ENCODE data around the gene CAPN7.
"Not testable (repeated sequence)": the region's sequence is repeated elsewhere in the genome, so short reads cannot be mapped to it uniquely, and the experiment has no call there.

The CAPN7 gene

DNA sequence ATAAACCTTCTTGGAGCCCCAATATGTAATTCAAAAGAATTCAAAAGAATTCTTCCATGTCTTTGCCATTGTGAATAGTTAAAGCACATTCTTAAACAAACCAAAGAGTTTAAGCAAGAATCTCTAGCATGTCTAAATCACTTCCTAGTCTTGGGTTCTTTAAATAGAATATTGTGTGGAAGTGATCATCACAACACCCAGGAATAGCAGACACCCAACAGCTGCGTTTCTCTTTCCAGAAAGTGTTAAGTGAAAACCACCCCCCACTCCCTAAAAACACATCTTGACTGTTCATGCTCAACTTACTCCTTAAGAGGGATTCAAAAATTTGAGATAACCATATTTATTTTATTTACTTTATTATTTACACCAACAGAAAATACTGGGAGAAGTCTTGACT, 24.1 kb upstream of the CAPN7 start:
- H3K4me1 Mint-ChIP-seq: peaks cover 12% of the 10 kb centered on the region
- H3K36me3 Mint-ChIP-seq (ENCODE audit: low read depth): no peaks in the 10 kb centered on the region
- H3K4me3 Mint-ChIP-seq: no peak overlapping the region
- no peak for ATAC-seq
- no peaks in the 10 kb centered on the region for H3K9me3 Mint-ChIP-seq
- DNase-seq: no peak
- H3K27me3 Mint-ChIP-seq: peaks cover 14% of the 10 kb centered on the region
- H3K27ac Mint-ChIP-seq: no peak overlapping the region

DNA sequence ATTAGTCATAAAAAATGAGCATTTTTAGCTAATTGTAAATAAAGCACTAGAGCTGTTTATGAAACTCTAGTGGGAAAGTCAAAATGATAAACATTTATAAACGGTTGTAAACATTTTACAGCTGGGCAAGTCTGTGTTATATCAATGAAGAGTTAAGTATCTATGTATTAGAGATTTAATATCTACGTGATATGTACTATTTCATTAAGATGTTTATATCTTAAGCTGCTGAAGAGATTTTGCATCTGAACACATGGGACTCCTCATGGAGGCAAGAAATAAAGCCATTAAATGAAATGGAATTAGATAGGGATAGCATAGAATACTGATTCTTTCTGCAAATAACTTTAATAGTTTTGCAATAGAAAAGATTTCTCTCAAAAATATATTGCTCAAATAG, 23.0 kb upstream of the CAPN7 start:
- Mint-ChIP-seq H3K27ac (no peak overlapping the region), H3K4me3 (no peak overlapping the region), H3K27me3 (peaks cover 13% of the 10 kb centered on the region), H3K4me1 (peaks cover 12% of the 10 kb centered on the region), H3K36me3 (ENCODE audit: low read depth) (no peaks in the 10 kb centered on the region), H3K9me3 (no peaks in the 10 kb centered on the region)
- no peak for ATAC-seq
- DNase-seq: no peak

DNA sequence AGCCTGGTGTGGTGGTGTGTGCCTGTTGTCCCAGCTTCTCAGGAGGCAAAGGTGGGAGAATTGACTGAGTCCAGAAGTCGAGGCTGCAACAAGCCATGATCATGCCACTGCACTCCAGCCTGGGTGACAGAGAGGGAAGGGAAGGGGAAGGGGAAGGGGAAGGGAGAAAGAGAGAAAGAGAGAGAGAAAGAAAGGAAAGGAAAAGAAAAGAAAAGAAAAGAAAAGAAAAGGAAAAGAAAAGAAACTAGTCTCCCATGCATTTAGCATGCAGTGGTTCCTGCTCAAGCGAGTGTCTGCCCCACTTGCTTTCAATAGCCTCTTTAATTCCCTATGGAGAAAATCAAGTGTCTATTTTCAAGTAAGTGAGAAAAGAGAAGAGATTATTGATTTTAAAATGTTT, 20.6 kb upstream of the CAPN7 start:
- no peak for ATAC-seq
- peaks cover 3% of the 10 kb centered on the region for H3K4me1 Mint-ChIP-seq
- no peaks in the 10 kb centered on the region for H3K36me3 Mint-ChIP-seq (ENCODE audit: low read depth)

DNA sequence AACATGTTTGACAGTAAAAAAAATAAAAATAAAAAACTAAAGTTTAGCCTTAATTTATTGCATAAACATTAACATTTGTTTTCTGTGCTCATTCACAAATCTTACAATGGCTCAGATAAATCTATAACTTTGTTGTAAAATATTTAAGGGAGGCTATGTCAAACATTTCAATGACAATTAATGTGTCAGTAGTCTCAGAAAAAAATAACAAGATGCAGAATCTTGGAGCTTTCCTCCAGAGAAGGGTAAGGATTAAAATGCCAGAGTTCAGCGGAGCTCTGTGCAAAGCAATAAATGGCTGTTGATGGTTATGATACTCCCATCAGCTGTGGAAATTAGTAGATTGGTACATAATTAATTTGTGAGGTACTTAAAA, 20.0 kb upstream of the CAPN7 start:
- DNase-seq (no peak), ATAC-seq (no peak)
- H3K27me3 Mint-ChIP-seq: peaks cover 7% of the 10 kb centered on the region
- no peaks in the 10 kb centered on the region for H3K4me1 Mint-ChIP-seq
- no peak overlapping the region for H3K4me3 Mint-ChIP-seq
- no peak overlapping the region for H3K27ac Mint-ChIP-seq
- no peaks in the 10 kb centered on the region for H3K9me3 Mint-ChIP-seq
- no peaks in the 10 kb centered on the region for H3K36me3 Mint-ChIP-seq (ENCODE audit: low read depth)

More for the DNA sequence above, 20.6 kb upstream of the CAPN7 start:
- Mint-ChIP-seq H3K9me3 (no peaks in the 10 kb centered on the region), H3K4me3 (no peak overlapping the region), H3K27me3 (peaks cover 7% of the 10 kb centered on the region), H3K27ac (no peak overlapping the region)
- DNase-seq: no peak

DNA sequence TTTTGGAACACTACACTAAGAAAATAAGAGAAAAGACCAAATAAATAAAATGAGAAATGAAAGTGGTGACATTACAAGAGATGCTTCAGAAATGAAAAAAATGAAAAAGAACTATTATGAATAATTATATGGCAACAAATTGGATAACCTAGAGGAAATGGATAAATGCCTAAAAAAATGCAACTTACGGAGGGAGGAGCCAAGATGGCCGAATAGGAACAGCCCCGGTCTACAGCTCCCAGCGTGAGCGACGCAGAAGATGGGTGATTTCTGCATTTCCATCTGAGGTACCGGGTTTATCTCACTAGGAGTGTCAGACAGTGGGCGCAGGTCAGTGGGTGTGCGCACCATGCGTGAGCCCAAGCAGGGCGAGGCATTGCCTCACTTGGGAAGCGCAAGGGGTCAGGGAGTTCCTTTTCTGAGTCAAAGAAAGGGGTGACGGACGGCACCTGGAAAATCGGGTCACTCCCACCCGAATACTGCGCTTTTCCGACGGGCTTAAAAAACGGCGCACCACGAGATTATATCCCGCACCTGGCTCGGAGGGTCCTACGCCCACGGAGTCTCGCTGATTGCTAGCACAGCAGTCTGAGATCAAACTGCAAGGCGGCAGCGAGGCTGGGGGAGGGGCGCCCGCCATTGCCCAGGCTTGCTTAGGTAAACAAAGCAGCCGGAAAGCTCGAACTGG, 19.4 kb upstream of the CAPN7 start:
- H3K9me3 Mint-ChIP-seq; H3K4me3 Mint-ChIP-seq; ATAC-seq; DNase-seq; H3K27me3 Mint-ChIP-seq; H3K4me1 Mint-ChIP-seq; H3K36me3 Mint-ChIP-seq (ENCODE audit: low read depth); H3K27ac Mint-ChIP-seq: not testable (repeated sequence)

DNA sequence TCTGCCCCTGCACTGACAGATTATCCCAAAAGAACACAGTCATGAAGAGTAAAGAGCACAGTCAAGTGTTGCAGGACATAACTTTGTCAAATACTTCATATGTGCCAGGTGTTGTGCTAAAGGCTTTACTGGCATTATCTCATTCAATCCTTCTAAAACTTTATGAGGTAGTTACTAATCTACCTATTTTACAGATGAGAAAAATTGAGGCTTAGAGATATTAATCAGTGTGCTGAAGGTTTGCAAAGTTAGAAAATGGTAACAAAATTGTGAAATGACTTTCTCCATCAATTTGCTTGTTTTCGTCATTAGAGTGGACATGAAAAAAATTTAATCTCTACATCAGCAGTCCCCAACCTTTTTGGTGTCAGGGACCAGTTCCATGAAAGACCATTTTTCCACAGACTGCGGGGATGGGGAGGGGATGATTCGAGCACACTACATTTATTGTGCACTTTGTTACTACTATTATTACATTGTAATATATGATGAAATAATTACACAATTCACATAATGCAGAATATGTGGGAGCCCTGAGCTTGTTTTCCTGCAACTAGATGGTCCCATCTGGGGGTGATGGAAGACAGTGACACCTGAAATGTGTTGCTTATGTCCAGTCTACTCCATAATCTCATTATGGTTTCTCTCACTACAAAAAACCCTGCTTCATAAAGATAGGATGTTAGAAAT, 8.6 kb upstream of the CAPN7 start:
- Mint-ChIP-seq H3K36me3 (ENCODE audit: low read depth) (no peaks in the 10 kb centered on the region), H3K9me3 (no peaks in the 10 kb centered on the region)

DNA sequence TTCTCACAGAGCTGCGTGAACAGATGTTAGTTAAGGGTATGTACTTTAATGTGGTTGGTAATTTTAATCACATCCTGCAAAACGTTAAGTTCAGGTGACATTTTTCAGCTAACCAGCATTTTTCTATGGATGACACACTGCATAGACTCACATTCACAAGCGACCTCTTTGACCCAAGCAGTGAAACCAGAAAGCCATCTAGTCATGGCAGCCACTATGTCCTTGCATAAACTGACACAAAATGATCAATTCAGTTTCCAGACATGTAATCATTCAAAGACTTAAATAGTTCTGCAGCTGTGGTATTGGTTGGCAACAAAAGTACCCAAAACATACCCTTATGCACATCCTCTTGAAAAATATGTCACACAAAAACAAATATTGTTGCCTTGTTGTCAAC, 7.4 kb upstream of the CAPN7 start:
- Mint-ChIP-seq H3K9me3 (no peaks in the 10 kb centered on the region), H3K27me3 (no peaks in the 10 kb centered on the region), H3K4me1 (peaks cover 20% of the 10 kb centered on the region), H3K27ac (no peak overlapping the region), H3K4me3 (no peak overlapping the region), H3K36me3 (ENCODE audit: low read depth) (no peaks in the 10 kb centered on the region)
- ATAC-seq (peak; percentile 45), DNase-seq (no peak)

More for the DNA sequence above, 8.6 kb upstream of the CAPN7 start:
- no peak for ATAC-seq
- no peak overlapping the region for H3K4me3 Mint-ChIP-seq
- DNase-seq: no peak
- peaks cover 18% of the 10 kb centered on the region for H3K4me1 Mint-ChIP-seq
- peaks cover 3% of the 10 kb centered on the region for H3K27me3 Mint-ChIP-seq
- no peak overlapping the region for H3K27ac Mint-ChIP-seq

DNA sequence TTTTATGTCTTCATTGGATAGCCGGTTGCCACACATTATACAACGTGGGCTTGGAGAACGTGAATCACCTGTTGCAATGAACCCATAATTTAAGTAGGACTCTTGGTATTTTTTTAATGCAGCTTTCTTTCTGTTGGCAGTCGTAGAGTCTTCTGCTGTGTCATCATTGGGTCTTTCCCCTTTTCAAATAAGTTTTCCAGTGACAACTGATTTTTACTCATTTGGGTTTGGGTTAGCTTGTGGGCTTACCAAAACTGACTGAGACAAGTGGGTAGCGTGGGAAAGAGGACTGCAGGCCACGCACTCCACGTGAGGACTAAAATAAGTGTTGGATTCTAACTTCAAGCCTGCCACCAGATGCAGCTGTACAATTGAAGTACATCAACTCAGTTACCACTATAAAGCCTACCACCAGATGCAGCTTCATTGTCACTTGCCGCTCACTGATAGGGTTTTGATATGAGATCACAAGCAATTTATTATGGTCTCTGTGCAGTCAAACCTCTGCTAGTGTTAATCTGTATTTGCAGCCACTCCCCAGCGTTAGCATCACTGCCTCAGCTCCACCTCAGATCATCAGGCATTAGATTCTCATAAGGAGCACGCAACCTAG, 6.4 kb upstream of the CAPN7 start:
- no peak overlapping the region for H3K4me3 Mint-ChIP-seq
- H3K9me3 Mint-ChIP-seq: no peaks in the 10 kb centered on the region
- H3K27me3 Mint-ChIP-seq: no peaks in the 10 kb centered on the region
- H3K27ac Mint-ChIP-seq: no peak overlapping the region
- DNase-seq (no peak), ATAC-seq (peak; percentile 12)
- H3K36me3 Mint-ChIP-seq (ENCODE audit: low read depth): no peaks in the 10 kb centered on the region
- H3K4me1 Mint-ChIP-seq: peaks cover 20% of the 10 kb centered on the region

DNA sequence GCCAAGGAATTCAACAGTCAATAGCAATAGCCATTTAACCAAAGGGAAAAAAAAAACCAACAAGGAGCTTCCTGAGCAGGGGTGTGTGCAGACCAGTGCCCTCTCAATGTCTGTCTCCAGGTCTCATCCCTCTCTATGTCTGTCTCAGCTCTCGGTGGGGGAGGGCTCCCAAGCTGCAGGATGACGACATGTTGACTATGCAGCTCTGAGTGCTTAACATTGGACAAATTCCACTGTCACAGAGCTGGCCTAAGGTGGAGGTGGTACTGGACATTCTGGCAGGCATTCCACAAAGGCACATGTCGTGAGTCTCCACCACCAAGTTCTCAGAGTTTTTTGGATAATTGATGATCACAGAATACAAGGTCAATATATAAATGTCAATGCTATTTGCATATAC, 2.0 kb upstream of the CAPN7 start:
- ATAC-seq: no peak
- DNase-seq: no peak
- no peak overlapping the region for H3K4me3 Mint-ChIP-seq
- peaks cover 2% of the 10 kb centered on the region for H3K36me3 Mint-ChIP-seq (ENCODE audit: low read depth)
- H3K27me3 Mint-ChIP-seq: no peaks in the 10 kb centered on the region
- no peak overlapping the region for H3K27ac Mint-ChIP-seq
- peaks cover 36% of the 10 kb centered on the region for H3K4me1 Mint-ChIP-seq
- H3K9me3 Mint-ChIP-seq: no peaks in the 10 kb centered on the region

DNA sequence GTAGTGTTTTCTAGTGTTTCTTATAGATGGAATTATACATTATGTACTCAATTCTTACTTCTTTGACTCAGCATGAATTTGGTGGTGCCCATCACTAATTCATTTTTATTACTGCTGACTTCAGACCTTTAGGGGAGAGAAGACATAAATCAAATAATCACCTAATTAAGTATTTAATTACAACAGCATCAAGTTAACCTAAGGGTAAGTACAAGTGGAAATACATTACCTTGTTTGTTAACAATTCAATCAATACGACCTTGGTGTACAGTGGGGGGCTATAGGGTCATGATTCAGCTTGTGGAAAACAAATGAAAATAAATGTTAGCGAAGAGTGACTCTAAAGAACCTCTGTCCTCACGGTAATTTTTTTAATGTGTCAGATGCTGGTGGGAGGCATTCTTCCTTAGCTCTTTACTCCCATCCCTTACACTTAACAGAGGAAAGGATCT, 538 bp upstream of the CAPN7 start:
- H3K9me3 Mint-ChIP-seq: no peaks in the 10 kb centered on the region
- H3K4me1 Mint-ChIP-seq: peaks cover 26% of the 10 kb centered on the region
- no peak for ATAC-seq
- H3K27me3 Mint-ChIP-seq: no peaks in the 10 kb centered on the region
- no peak for DNase-seq
- H3K4me3 Mint-ChIP-seq: peak overlapping the region; percentile 87
- H3K27ac Mint-ChIP-seq: peak overlapping the region; percentile 80
- H3K36me3 Mint-ChIP-seq (ENCODE audit: low read depth): peaks cover 4% of the 10 kb centered on the region

DNA sequence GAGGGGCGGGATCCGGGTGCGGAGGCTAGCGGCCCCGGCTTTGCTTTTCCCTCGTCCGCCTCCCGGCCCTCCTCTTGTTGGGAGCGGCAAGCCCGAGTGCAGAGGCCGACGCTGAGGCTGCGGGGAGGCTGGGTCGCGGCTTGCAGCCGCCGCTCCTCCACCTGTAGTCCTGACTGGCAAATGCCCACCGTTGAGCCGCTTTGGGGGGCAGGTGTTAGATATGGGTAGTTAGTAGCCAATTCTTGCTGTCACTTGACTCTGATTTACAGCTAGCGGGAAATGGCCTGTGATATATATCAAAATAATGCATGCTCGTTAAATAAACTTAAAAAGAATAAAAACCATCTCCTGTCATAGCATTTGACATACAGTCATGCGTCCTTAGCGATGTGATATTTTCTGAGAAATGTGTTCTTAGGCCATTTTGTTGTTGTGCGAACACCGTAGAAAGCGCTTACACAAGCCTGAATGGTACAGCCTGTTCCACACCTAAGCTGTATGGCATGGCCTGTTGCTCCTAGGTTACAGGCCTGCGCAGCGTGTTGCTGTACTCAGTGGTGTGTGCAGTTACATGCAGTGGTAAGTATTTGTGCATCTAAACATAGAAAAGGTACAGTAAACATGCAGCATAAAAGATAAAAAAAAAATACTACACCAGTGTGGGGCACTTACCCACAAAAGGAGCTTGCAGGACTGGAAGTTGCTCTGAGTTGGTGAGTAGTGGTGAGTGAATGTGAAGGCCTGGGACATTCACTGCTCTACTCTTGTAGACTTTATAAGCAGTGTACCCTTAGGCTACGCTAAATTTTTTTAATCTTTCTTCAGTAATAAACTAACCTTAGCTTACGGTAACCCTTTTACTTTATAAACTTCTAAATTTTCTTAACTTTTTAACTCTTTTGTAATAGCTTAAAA, 873 bp downstream of the CAPN7 start:
- Mint-ChIP-seq H3K4me1 (peaks cover 27% of the 10 kb centered on the region), H3K4me3 (peak overlapping the region; percentile 87), H3K9me3 (no peaks in the 10 kb centered on the region), H3K36me3 (ENCODE audit: low read depth) (peaks cover 7% of the 10 kb centered on the region), H3K27me3 (no peaks in the 10 kb centered on the region), H3K27ac (peak overlapping the region; percentile 84)
- ATAC-seq (peak; percentile 21), DNase-seq (peak; percentile 23)

DNA sequence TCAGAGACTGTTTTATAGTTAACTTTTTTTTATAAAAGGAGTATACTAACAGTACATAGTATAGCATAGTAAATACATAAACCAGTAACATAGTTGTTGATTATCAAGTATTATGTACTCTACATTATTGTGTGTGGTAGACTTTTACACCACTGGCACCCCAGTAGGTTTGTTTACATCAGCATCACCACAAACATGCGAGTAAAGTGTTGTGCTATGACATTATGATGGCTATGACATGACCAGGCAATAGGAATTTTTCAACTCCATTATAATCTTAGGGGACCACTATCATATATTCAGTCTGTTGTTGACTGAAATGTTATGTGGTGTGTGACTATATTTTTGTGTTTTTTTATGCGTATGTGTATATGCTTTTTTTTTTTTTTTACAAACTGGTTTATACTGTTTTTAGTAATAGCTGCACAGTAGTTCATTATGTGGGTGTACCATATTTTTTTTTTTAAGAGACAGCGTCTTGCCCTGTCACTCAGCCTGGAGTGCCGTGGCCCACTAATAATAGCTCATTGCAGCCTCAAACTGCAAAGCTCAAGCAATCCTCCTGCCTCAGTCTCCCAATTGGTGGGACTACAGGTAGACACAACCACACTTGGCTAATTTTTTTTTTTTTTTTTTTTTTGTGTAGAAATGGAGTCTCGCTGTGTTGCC, 1.9 kb downstream of the CAPN7 start:
- DNase-seq (no peak), ATAC-seq (no peak)
- H3K36me3 Mint-ChIP-seq (ENCODE audit: low read depth): peaks cover 12% of the 10 kb centered on the region
- H3K4me3 Mint-ChIP-seq: peak overlapping the region; percentile 87
- H3K9me3 Mint-ChIP-seq: no peaks in the 10 kb centered on the region
- H3K27ac Mint-ChIP-seq: peak overlapping the region; percentile 39
- H3K27me3 Mint-ChIP-seq: no peaks in the 10 kb centered on the region
- peaks cover 25% of the 10 kb centered on the region for H3K4me1 Mint-ChIP-seq

DNA sequence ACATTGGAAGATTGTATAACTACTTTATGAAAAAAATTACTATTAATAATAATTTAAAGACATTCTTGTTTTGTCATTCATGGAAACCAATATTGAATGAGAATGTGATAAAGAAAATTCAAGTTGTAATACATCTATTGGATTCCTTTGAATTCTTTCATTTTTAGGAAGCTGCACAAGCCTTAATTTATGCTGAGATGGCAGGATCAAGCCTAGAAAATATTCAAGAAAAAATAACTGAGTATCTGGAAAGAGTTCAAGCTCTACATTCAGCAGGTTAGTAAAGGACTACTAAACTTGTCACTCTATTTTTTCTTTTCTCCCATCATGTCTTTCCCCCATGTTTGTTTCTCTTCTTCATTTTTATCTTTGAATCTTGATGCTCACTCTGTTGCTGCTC, 5.9 kb downstream of the CAPN7 start:
- no peaks in the 10 kb centered on the region for H3K27me3 Mint-ChIP-seq
- no peaks in the 10 kb centered on the region for H3K9me3 Mint-ChIP-seq
- H3K36me3 Mint-ChIP-seq (ENCODE audit: low read depth): peaks cover 31% of the 10 kb centered on the region
- ATAC-seq (no peak), DNase-seq (no peak)
- no peak overlapping the region for H3K27ac Mint-ChIP-seq
- H3K4me1 Mint-ChIP-seq: peaks cover 24% of the 10 kb centered on the region
- H3K4me3 Mint-ChIP-seq: no peak overlapping the region

DNA sequence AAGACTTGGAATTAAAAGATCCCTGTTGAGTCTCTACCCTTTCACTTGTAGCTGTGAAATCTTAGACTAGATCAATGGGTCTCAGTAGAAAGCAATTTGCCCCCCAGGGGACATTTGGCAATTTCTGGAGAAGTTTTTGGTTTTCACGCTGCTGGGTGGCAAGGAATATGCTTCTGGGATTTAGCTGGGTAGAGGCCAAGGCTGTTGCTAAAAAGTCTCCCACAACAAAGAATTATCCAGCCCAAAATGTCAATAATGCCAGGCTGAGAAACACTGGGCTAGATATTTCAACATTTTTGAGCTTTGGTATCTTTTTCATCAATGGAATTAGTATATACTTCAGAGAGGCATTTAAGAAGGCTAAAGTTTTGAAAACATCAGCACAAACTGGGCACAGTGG, 8.7 kb downstream of the CAPN7 start:
- ATAC-seq (no peak), DNase-seq (no peak)
- H3K36me3 Mint-ChIP-seq (ENCODE audit: low read depth): peaks cover 49% of the 10 kb centered on the region
- H3K27ac Mint-ChIP-seq: no peak overlapping the region
- H3K4me1 Mint-ChIP-seq: peaks cover 10% of the 10 kb centered on the region
- no peak overlapping the region for H3K4me3 Mint-ChIP-seq
- H3K9me3 Mint-ChIP-seq: no peaks in the 10 kb centered on the region
- H3K27me3 Mint-ChIP-seq: no peaks in the 10 kb centered on the region
